Measurements from ENCODE around the gene BPIFB4. TPM values are rescaled to one million over a fixed set of nuclear protein-coding genes. Genes with fewer than 3 reads are reported as not detected.

Gene BPIFB4
- total RNA-seq, 1 experiment from 2014 or later: not detected

GRCh38 chr20:33127422-33128097 is 48.1 kb downstream of the BPIFB4 start:
- TF ChIP-seq POLR2AphosphoS5 (IDR thresholded peaks at IDR 0.05; ENCODE audit: low read depth, low read length) (no peak), SIN3A (IDR thresholded peaks at IDR 0.05; ENCODE audit: borderline replicate concordance, insufficient read depth, low read depth, low read length) (no peak), REST (IDR thresholded peaks at IDR 0.05; ENCODE audit: insufficient read depth in 1 of 2, low read depth in 2 of 2, low read length in 1 of 2) (no peak), TCF7L2 (IDR thresholded peaks at IDR 0.05; ENCODE audit: low read depth, low read length) (no peak), CTCF (IDR thresholded peaks at IDR 0.05) (no peak)
- H3K4me3 ChIP-seq (ENCODE audit: low read depth in 2 of 2, low read length in 2 of 2): no peak overlapping the region
- ChIA-PET CTCF (no interaction called here), POLR2A (no interaction called here)
- H3K36me3 ChIP-seq (ENCODE audit: control insufficient read depth, insufficient read depth, low read length): no peaks in the 10 kb centered on the region
- H3K4me1 ChIP-seq (ENCODE audit: control insufficient read depth, insufficient read depth, low read length): no peaks in the 10 kb centered on the region
- in situ Hi-C loops (cut with HindIII; ENCODE audit: low pct_unique_long_range_greater_than_20kb, low sequenced_read_pairs) (no loop called here), intact Hi-C loops (cut with micrococcal nuclease; ENCODE audit: unreplicated experiment) (no loop called here)
- H3K9me3 ChIP-seq (ENCODE audit: control insufficient read depth, insufficient read depth, low read depth, low read length): no peaks in the 10 kb centered on the region
- no peak for ATAC-seq
- DNase-seq (ENCODE audit: low read depth, low spot score): no peak
- no TSS peak for BruUV-seq (replicated peaks)
- H3K27ac ChIP-seq (ENCODE audit: low read length): no peak overlapping the region
- no peaks in the 10 kb centered on the region; the same call in 1 of the 2 replicates for H3K27me3 ChIP-seq (ENCODE audit: control insufficient read depth, insufficient read depth, low read length)

- ATAC-seq: no peak
- no TSS peak for BruUV-seq (replicated peaks)
- no peak overlapping the region for H3K27ac ChIP-seq (ENCODE audit: low read length)
Observed at GRCh38 chr20:33130568-33131061, 51.2 kb downstream of the BPIFB4 start.

More at GRCh38 chr20:33130568-33131061, 51.2 kb downstream of the BPIFB4 start:
- CTCF ChIA-PET: no interaction called here
- H3K4me1 ChIP-seq (ENCODE audit: control insufficient read depth, insufficient read depth, low read length): no peaks in the 10 kb centered on the region
- in situ Hi-C loops (cut with HindIII; ENCODE audit: low pct_unique_long_range_greater_than_20kb, low sequenced_read_pairs): no loop called here
- H3K4me3 ChIP-seq (ENCODE audit: low read depth in 2 of 2, low read length in 2 of 2): no peak overlapping the region
- no peak for TF ChIP-seq CTCF (IDR thresholded peaks at IDR 0.05)
- no peak for TF ChIP-seq POLR2AphosphoS5 (IDR thresholded peaks at IDR 0.05; ENCODE audit: low read depth, low read length)
- TF ChIP-seq TCF7L2 (IDR thresholded peaks at IDR 0.05; ENCODE audit: low read depth, low read length): no peak
- no peak for TF ChIP-seq SIN3A (IDR thresholded peaks at IDR 0.05; ENCODE audit: borderline replicate concordance, insufficient read depth, low read depth, low read length)
- no peak for TF ChIP-seq REST (IDR thresholded peaks at IDR 0.05; ENCODE audit: insufficient read depth in 1 of 2, low read depth in 2 of 2, low read length in 1 of 2)
- intact Hi-C loops (cut with micrococcal nuclease; ENCODE audit: unreplicated experiment): no loop called here
- DNase-seq (ENCODE audit: low read depth, low spot score): no peak
- H3K36me3 ChIP-seq (ENCODE audit: control insufficient read depth, insufficient read depth, low read length): no peaks in the 10 kb centered on the region
- H3K9me3 ChIP-seq (ENCODE audit: control insufficient read depth, insufficient read depth, low read depth, low read length): no peaks in the 10 kb centered on the region
- POLR2A ChIA-PET: no interaction called here
- no peaks in the 10 kb centered on the region; the same call in 1 of the 2 replicates for H3K27me3 ChIP-seq (ENCODE audit: control insufficient read depth, insufficient read depth, low read length)
